GM11168 (cell line): ENCODE measurements around the gene TMEM183A.

ENCODE experiments used
- in situ Hi-C: fragments of 300-500 bp; cut with MboI; formaldehyde crosslinking; loops from one replicate; pipeline ENCODE4 v1.12.0; 2022; ENCODE audit warnings: low sequenced_read_pairs; ENCODE audit not compliant: unreplicated experiment

TMEM183A gene

DNA sequence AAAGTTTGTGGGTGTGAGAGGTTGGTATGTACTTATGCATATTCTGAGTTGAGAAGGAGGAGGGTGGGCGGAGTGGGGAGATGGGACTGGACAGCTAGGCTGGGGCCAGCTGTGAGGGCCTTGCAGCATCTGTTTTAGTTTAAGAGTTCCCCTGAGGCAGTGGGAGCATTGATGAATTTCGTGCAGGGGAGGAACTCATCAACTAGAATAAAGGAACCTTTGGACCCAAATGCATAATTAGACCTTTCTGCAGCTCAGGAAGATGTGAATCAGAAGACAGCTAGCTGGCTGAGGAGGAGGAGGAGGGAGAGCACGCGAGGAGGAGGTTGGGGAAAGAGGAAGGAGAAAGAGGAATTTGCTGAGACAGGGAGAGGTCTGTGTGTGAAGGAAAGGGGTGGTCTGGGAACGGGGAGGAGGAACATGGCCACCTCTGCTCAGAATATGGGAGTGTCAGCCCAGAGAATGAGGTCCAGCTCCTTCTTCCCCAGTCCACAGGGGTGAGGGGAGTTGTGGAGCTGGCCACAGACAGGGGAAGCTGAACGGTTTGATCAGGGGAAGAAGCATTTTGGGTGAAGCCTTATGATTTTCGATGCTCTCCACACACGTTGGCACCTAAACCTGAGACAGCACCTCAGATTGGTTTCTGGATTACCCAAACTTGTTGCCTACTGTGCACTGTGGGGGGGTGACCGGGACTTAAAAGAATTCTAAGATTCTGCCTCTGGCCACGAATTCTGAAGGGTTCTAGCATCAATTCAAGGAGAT lies 50.9 kb downstream of the TMEM183A start:
- in situ Hi-C loops = no loop called here

DNA sequence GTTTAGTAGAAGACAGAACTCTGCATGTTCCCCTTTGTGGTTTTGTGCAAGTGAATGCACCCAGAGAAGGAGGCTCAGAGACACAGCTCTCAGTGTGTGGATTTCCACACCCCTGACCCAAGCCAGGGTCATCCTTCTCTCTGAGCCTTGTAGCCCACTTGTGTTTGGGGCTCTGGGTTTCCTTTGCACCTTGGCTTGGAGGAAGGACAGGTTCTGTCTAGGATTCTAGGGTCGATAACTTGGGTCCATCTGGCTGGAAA lies 51.4 kb downstream of the TMEM183A start:
- in situ Hi-C loops = no loop called here

DNA sequence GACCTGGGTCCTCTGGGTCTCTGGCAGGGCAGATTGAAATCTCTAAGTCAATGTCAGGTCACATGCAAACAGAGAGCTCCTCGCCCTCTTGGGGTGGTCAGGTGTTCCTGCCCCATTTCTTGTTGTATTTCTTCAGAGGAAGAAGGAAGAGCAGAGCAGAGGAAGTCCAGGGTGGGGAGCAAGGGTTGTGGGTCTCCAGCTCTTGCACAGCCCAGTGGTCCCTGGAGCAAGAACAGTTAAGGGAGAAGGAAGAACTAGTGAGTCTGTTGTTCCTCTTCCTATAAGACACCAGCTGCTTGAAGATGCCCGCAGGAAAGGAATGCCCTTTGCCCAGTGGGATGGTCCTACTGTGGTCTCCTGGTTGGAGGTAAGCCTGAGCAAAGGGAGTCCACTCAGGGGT lies 52.3 kb downstream of the TMEM183A start:
- in situ Hi-C loops = no loop called here

DNA sequence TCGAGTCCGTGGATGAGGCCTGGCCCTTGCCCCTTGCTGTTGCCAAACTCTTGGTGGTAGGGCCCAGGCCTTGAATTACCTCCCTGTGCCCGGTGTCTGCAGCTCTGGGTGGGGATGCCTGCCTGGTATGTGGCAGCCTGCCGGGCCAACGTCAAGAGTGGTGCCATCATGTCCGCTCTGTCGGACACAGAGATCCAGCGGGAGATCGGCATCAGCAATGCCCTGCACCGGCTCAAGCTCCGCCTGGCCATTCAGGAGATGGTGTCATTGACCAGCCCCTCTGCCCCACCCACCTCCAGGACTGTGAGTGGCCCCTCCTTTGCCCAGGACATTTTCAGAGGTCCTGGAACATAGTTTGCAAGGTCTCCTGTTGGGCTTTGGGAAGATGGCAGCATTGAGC lies 52.9 kb downstream of the TMEM183A start:
- in situ Hi-C loops = no loop called here

- in situ Hi-C loops = no loop called here
These were observed 56.1 kb downstream of the TMEM183A start for GRCh38 chr1:203063287-203063686.

DNA sequence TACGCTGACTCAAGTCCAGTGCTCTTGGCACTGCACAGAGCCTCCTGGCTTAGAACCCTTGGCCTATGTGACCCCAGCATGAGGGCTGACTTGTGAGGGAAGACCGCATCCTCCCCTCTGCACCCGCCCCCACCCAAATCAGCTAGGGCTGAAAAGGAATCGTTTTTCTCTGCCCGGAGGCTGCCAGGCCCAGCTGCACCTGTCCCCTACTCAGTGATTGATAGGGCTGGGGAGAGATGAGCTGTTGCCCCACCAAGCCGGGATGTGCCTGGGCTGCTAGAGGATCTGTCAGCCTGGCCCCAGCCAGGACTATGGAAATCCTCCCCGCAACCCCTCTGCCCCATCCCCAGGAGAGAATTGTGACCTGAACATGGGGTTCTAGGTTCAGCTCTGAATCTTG lies 58.0 kb downstream of the TMEM183A start:
- in situ Hi-C loops = no loop called here

- in situ Hi-C loops = no loop called here
These were observed 58.8 kb downstream of the TMEM183A start for GRCh38 chr1:203065986-203066385.

GRCh38 chr1:203066965-203067364 lies 59.8 kb downstream of the TMEM183A start:
- in situ Hi-C loops = no loop called here

DNA sequence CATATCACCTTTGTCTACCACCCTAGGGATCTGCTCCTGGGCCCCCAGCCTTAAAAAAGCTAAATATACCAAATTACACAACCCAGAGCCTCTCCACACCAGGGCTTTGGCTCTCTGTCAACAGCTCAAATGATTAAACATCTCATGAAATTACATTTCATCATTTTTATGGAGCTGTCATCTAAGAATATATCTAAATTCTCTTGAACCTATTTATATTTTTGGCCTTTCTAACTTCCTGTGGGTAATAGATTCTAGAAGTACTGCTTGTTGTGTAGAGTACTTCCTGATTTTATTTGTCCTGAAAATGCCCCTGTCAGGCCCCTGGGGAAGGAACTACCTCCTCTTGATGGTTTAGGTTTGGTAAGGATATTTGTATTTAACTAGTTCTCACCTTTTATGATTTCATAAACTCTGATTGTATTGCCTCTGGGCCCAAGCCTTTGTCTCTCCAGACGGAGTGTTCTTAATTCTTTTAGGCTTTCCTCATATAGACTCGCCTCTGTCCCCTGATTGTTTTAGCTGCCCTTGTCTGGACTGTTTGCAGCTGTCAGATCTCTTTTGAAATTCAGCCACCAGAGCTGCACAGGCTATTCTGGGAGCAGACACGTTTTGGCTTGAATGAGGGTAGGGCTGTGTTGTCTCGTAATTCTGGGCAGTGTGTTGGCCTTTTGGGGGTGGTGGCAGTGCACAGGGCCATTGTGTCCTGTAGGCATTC lies 62.0 kb downstream of the TMEM183A start:
- in situ Hi-C loops = no loop called here

DNA sequence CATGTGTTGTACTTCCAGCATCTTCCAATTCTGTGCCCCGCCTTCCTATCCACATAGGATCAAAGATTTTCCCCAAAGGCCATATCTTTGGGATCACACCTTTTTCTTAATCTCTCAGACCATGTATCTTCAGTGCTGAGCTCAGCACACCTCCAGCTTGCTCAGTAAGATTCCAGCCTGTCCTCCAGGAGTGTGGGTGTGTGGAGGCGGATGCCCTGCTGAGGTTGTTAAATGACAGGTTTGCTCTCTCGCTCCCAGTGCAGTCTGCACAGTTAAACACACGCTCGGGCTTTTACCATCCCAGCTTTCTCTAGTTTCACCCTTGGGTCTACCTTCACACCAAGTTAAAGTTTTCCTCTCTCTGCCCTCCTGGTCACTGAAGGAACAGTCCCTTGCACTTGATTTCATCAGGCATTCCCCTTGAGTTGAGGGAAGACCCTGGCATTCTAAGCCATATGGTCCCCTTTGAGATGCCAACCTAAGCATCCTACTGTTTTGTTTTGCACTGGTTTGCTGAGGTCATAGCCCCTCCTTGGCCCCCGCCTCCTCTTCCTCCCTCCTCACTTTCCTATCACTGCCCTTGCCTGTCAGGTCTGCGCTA lies 64.9 kb downstream of the TMEM183A start:
- in situ Hi-C loops = no loop called here

GRCh38 chr1:203072911-203073310 lies 65.7 kb downstream of the TMEM183A start:
- in situ Hi-C loops = no loop called here

GRCh38 chr1:203073469-203073868 lies 66.3 kb downstream of the TMEM183A start:
- in situ Hi-C loops = no loop called here
